ENCODE data around the gene SLC25A34. TPM values are rescaled to one million over a fixed set of nuclear protein-coding genes. Genes with fewer than 3 reads are reported as not detected.

Gene SLC25A34
- total RNA-seq, 2 donors from 2014 or later = 1.8 to 3.5 TPM

- H3K4me3 Mint-ChIP-seq = no peak overlapping the region
- Histone ChIP-seq H3K4me3 (ENCODE audit: low read length) (no peak overlapping the region), H3K4me1 (ENCODE audit: control insufficient read depth, insufficient read depth, low read length) (no peaks in the 10 kb centered on the region), H3K36me3 (ENCODE audit: control insufficient read depth, insufficient read depth, low read length) (no peaks in the 10 kb centered on the region), H3K27me3 (ENCODE audit: control insufficient read depth, insufficient read depth, low read length, poor library complexity, severe bottlenecking) (no peaks in the 10 kb centered on the region), H3K27ac (ENCODE audit: low read depth, low read length) (no peak overlapping the region), H3K9me3 (ENCODE audit: control insufficient read depth, low read length) (no peaks in the 10 kb centered on the region), H3K9ac (ENCODE audit: extremely low read depth, low read length, poor library complexity, severe bottlenecking) (no peak overlapping the region)
- TF ChIP-seq, protein P1, sequence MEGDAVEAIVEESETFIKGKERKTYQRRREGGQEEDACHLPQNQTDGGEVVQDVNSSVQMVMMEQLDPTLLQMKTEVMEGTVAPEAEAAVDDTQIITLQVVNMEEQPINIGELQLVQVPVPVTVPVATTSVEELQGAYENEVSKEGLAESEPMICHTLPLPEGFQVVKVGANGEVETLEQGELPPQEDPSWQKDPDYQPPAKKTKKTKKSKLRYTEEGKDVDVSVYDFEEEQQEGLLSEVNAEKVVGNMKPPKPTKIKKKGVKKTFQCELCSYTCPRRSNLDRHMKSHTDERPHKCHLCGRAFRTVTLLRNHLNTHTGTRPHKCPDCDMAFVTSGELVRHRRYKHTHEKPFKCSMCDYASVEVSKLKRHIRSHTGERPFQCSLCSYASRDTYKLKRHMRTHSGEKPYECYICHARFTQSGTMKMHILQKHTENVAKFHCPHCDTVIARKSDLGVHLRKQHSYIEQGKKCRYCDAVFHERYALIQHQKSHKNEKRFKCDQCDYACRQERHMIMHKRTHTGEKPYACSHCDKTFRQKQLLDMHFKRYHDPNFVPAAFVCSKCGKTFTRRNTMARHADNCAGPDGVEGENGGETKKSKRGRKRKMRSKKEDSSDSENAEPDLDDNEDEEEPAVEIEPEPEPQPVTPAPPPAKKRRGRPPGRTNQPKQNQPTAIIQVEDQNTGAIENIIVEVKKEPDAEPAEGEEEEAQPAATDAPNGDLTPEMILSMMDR (conservative IDR thresholded peaks at IDR 0.05) = no peak
- no peaks in the 10 kb centered on the region for H3K36me3 Mint-ChIP-seq (ENCODE audit: low read depth)
- 92 to 97% methylated on average over 15 to 16 of the region's 16 CpGs for WGBS, 2 experiments (ENCODE audit: insufficient coverage in 1 of 2, insufficient read length in 1 of 2)
- no peaks in the 10 kb centered on the region for H3K27me3 Mint-ChIP-seq (ENCODE audit: insufficient read depth)
- peaks cover 9% of the 10 kb centered on the region for H3K4me1 Mint-ChIP-seq
- no peak for DNase-seq
- no peak overlapping the region for H3K27ac Mint-ChIP-seq
- no peaks in the 10 kb centered on the region for H3K9me3 Mint-ChIP-seq
Observed at GRCh38 chr1:15739259-15739658, 3.2 kb downstream of the SLC25A34 start.

DNA sequence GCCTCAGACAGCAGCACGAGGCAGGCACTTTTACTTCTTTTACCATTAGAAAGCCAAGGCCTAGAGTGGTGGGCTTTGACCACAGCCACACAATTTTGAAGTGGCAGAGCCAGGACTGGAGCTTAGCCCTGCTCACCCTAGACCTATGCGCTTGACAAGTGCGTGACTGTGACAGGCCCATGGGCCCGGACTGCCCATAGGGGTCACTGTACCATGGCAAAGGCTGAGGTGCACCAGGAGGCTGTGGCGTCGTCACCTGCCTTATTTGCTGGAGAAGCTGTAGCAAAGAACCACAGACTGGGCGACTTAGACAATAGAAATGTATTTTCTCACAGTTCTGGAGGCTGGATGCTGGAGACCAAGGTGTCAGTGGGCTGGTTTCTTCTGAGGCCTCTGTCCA is 3.7 kb downstream of the SLC25A34 start:
- TF ChIP-seq, protein P1 (conservative IDR thresholded peaks at IDR 0.05) = peak; percentile 67
- DNase-seq = peak; percentile 84

DNA sequence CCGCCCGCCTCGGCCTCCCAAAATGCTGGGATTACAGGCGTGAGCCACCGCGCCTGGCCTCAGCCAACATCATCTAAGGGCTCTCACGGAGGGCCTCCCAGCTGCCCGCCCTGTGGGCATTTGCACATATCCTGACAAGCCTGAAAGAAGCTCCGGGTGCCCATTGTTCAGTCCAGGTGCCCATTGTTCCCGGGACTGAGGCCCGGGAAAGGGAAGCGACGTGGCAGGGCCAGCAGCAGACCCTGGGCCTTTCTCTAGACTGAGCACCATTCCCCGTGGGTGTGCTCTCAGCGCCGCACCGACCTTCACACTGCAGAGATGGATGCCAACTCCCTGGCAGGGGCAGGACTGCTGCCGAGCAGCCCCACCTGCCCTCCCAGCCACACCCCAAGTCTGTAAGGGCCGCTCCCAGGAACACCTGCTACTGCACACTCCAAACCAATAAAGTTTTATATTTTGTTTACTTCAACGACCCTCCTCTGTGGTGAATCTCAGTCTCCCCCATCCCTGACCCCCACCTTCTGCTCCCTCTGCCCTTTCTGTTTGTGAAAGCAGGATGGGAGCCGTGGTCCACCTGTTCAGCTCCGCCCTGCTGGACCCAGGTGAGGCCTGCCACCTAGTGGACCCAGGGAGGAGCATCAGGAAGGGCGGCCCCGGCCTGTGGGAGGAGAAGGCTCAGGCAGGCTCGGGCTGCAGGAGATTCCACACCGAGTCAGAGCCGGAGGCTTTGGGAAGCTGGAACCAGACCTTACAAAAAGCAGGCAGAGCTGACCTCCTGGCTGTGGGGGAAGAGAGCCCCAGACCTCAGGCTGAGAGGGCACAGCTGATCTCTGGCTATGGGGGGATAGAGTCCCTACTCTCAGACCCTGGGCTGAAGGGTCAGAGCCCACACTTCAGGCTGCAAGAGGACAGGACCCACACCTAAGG is 5.1 kb downstream of the SLC25A34 start:
- Mint-ChIP-seq H3K27ac (peak overlapping the region; percentile 77), H3K4me3 (no peak overlapping the region), H3K4me1 (peaks cover 9% of the 10 kb centered on the region), H3K27me3 (ENCODE audit: insufficient read depth) (no peaks in the 10 kb centered on the region), H3K9me3 (no peaks in the 10 kb centered on the region), H3K36me3 (ENCODE audit: low read depth) (no peaks in the 10 kb centered on the region)
- 63 to 76% methylated on average over 20 to 27 of the region's 27 CpGs for WGBS, 2 experiments (ENCODE audit: insufficient coverage in 1 of 2, insufficient read length in 1 of 2)
- peak; percentile 98 for DNase-seq
- no peaks in the 10 kb centered on the region for H3K36me3 ChIP-seq (ENCODE audit: control insufficient read depth, insufficient read depth, low read length)
- no peaks in the 10 kb centered on the region for H3K4me1 ChIP-seq (ENCODE audit: control insufficient read depth, insufficient read depth, low read length)
- H3K9ac ChIP-seq (ENCODE audit: extremely low read depth, low read length, poor library complexity, severe bottlenecking) = no peak overlapping the region
- TF ChIP-seq, protein P1 (conservative IDR thresholded peaks at IDR 0.05) = peak; percentile 94
- H3K27ac ChIP-seq (ENCODE audit: low read depth, low read length) = no peak overlapping the region
- no peaks in the 10 kb centered on the region for H3K9me3 ChIP-seq (ENCODE audit: control insufficient read depth, low read length)
- no peak overlapping the region for H3K4me3 ChIP-seq (ENCODE audit: low read length)
- no peaks in the 10 kb centered on the region for H3K27me3 ChIP-seq (ENCODE audit: control insufficient read depth, insufficient read depth, low read length, poor library complexity, severe bottlenecking)

More for the DNA sequence above, 3.7 kb downstream of the SLC25A34 start:
- H3K9me3 ChIP-seq (ENCODE audit: control insufficient read depth, low read length) = no peaks in the 10 kb centered on the region
- H3K36me3 ChIP-seq (ENCODE audit: control insufficient read depth, insufficient read depth, low read length) = no peaks in the 10 kb centered on the region
- no peaks in the 10 kb centered on the region for H3K9me3 Mint-ChIP-seq
- no peak overlapping the region for H3K4me3 Mint-ChIP-seq
- no peak overlapping the region for H3K27ac ChIP-seq (ENCODE audit: low read depth, low read length)
- 89 to 90% methylated on average over 7 of the region's 7 CpGs for WGBS, 2 experiments (ENCODE audit: insufficient coverage in 1 of 2, insufficient read length in 1 of 2)
- H3K27me3 ChIP-seq (ENCODE audit: control insufficient read depth, insufficient read depth, low read length, poor library complexity, severe bottlenecking) = no peaks in the 10 kb centered on the region
- no peak overlapping the region for H3K27ac Mint-ChIP-seq
- H3K4me1 ChIP-seq (ENCODE audit: control insufficient read depth, insufficient read depth, low read length) = no peaks in the 10 kb centered on the region
- no peak overlapping the region for H3K9ac ChIP-seq (ENCODE audit: extremely low read depth, low read length, poor library complexity, severe bottlenecking)
- no peaks in the 10 kb centered on the region for H3K36me3 Mint-ChIP-seq (ENCODE audit: low read depth)
- H3K4me1 Mint-ChIP-seq = peaks cover 9% of the 10 kb centered on the region
- H3K27me3 Mint-ChIP-seq (ENCODE audit: insufficient read depth) = no peaks in the 10 kb centered on the region
- H3K4me3 ChIP-seq (ENCODE audit: low read length) = no peak overlapping the region
